Trophoblast cell (in vitro differentiated cells and primary cell): Measurements from ENCODE around the gene TMEM231.

Experiments used
- DNase-seq, 2 donors: peaks; one replicate each; pipeline ENCODE4 v3.0.0-alpha.2; 2016
- H2AFZ ChIP-seq: 2 replicates; pipeline ENCODE4 v1.6.1; 2013; ENCODE audit warnings: low read length, moderate library complexity, mild to moderate bottlenecking; ENCODE audit not compliant: insufficient read depth, poor library complexity
- H2AK5ac ChIP-seq: 2 replicates; pipeline ENCODE4 v1.6.1; 2013; ENCODE audit warnings: mild to moderate bottlenecking, low read length
- H2BK120ac ChIP-seq: 2 replicates; pipeline ENCODE4 v1.6.1; 2013; ENCODE audit warnings: low read length, mild to moderate bottlenecking, moderate library complexity; ENCODE audit not compliant: insufficient read depth, poor library complexity
- H2BK12ac ChIP-seq: 2 replicates; pipeline ENCODE4 v1.6.1; 2013; ENCODE audit warnings: mild to moderate bottlenecking, low read length, moderate library complexity
- H2BK5ac ChIP-seq: 2 replicates; pipeline ENCODE4 v1.6.1; 2013; ENCODE audit warnings: low read length, low read depth, moderate library complexity, mild to moderate bottlenecking; ENCODE audit not compliant: poor library complexity
- H3K14ac ChIP-seq: 2 replicates; pipeline ENCODE4 v1.6.1; 2013; ENCODE audit warnings: mild to moderate bottlenecking, low read length
- H3K18ac ChIP-seq: 2 replicates; pipeline ENCODE4 v1.6.1; 2013; ENCODE audit warnings: mild to moderate bottlenecking, low read length
- H3K23ac ChIP-seq: 2 replicates; pipeline ENCODE4 v1.6.1; 2013; ENCODE audit warnings: low read length
- H3K27ac ChIP-seq: 2 replicates; pipeline ENCODE4 v1.5.1; 2013; ENCODE audit warnings: low read depth, mild to moderate bottlenecking, inconsistent platforms, low read length, moderate library complexity
- H3K27me3 ChIP-seq: 2 replicates; pipeline ENCODE4 v1.6.1; 2013; ENCODE audit warnings: inconsistent platforms, mild to moderate bottlenecking, low read length, moderate library complexity; ENCODE audit not compliant: insufficient read depth
- H3K36me3 ChIP-seq, 2 experiments: 1 replicate in 1 of 2; 2 replicates in 1 of 2; pipeline ENCODE4 v1.6.1; 2013; ENCODE audit warnings: low read length in 2 of 2, mild to moderate bottlenecking in 2 of 2, moderate library complexity in 1 of 2; ENCODE audit not compliant: insufficient read depth in 2 of 2, control insufficient read depth in 1 of 2
- H3K4ac ChIP-seq: 2 replicates; pipeline ENCODE4 v1.6.1; 2013; ENCODE audit warnings: low read depth, mild to moderate bottlenecking, low read length, moderate library complexity
- H3K4me1 ChIP-seq, 2 experiments: 1 replicate in 1 of 2; 2 replicates in 1 of 2; pipeline ENCODE4 v1.6.1; 2013; ENCODE audit warnings: low read length in 2 of 2, mild to moderate bottlenecking in 2 of 2, moderate library complexity in 1 of 2; ENCODE audit not compliant: insufficient read depth in 2 of 2, control insufficient read depth in 1 of 2
- H3K4me2 ChIP-seq: 2 replicates; pipeline ENCODE4 v1.6.1; 2013; ENCODE audit warnings: inconsistent platforms, mild to moderate bottlenecking, low read length, moderate library complexity
- H3K4me3 ChIP-seq: 2 replicates; pipeline ENCODE4 v1.5.1; 2013; ENCODE audit warnings: mild to moderate bottlenecking, low read depth, low read length, inconsistent platforms
- H3K79me1 ChIP-seq: one replicate; pipeline ENCODE4 v1.6.1; 2013; ENCODE audit warnings: low read length
- H3K79me2 ChIP-seq: 2 replicates; pipeline ENCODE4 v1.6.1; 2013; ENCODE audit warnings: low read length, mild to moderate bottlenecking; ENCODE audit not compliant: control insufficient read depth, insufficient read depth, poor library complexity
- H3K9ac ChIP-seq: 2 replicates; pipeline ENCODE4 v1.6.1; 2013; ENCODE audit warnings: mild to moderate bottlenecking, low read length
- H3K9me3 ChIP-seq: 2 replicates; pipeline ENCODE4 v1.6.1; 2013; ENCODE audit warnings: low read depth, mild to moderate bottlenecking, control low read depth, inconsistent platforms, low read length; ENCODE audit not compliant: insufficient read depth
- H4K12ac ChIP-seq: 2 replicates; pipeline ENCODE4 v1.6.1; 2013; ENCODE audit warnings: low read depth, mild to moderate bottlenecking, low read length, moderate library complexity
- H4K8ac ChIP-seq: 2 replicates; pipeline ENCODE4 v1.6.1; 2013; ENCODE audit warnings: low read depth, mild to moderate bottlenecking, low read length, moderate library complexity
- H4K91ac ChIP-seq: one replicate; pipeline ENCODE4 v1.6.1; 2013; ENCODE audit warnings: low read depth, mild to moderate bottlenecking, low read length, moderate library complexity
- WGBS: extraction: QIAGEN DNeasy Blood & Tissue Kit; methylation state at CpG from one replicate; pipeline ENCODE4 v1.1.7; 2013; ENCODE audit warnings: missing lambda C conversion rate; ENCODE audit not compliant: insufficient read length, insufficient coverage; ENCODE audit errors: extremely low coverage; 5-methylcytosine and 5-hydroxymethylcytosine counted together

Gene TMEM231

GRCh38 chr16:75588716-75589115 is 32.7 kb upstream of the TMEM231 start:
- Histone ChIP-seq H3K27me3 (no peaks in the 10 kb centered on the region), H2BK5ac (no peak overlapping the region), H3K18ac (no peak overlapping the region), H3K23ac (no peak overlapping the region), H3K79me1 (no peaks in the 10 kb centered on the region), H3K79me2 (no peaks in the 10 kb centered on the region), H3K4me2 (no peak overlapping the region), H4K12ac (no peak overlapping the region), H3K4me3 (no peak overlapping the region), H4K8ac (no peak overlapping the region), H3K4ac (no peak overlapping the region), H3K9me3 (no peaks in the 10 kb centered on the region), H3K9ac (no peak overlapping the region), H2AFZ (no peak overlapping the region), H3K14ac (no peak overlapping the region), H2AK5ac (no peak overlapping the region), H4K91ac (no peak overlapping the region), H3K36me3 (peaks cover 2% of the 10 kb centered on the region in 2 experiments), H3K27ac (no peak overlapping the region), H3K4me1 (peaks cover 0 to 3% of the 10 kb centered on the region in 2 experiments), H2BK12ac (no peak overlapping the region), H2BK120ac (no peak overlapping the region)
- no peak for DNase-seq
- WGBS, result no CpG with 5 or more reads among the region's 4 CpGs

GRCh38 chr16:75584108-75584507 is 28.1 kb upstream of the TMEM231 start:
- Histone ChIP-seq H4K12ac (no peak overlapping the region), H3K4me3 (no peak overlapping the region), H2BK12ac (no peak overlapping the region), H3K27ac (no peak overlapping the region), H3K4ac (no peak overlapping the region), H3K36me3 (peaks cover 0 to 9% of the 10 kb centered on the region in 2 experiments), H3K14ac (no peak overlapping the region), H3K4me2 (no peak overlapping the region), H2AFZ (no peak overlapping the region), H3K4me1 (no peaks in the 10 kb centered on the region), H2BK5ac (no peak overlapping the region), H3K79me2 (no peaks in the 10 kb centered on the region), H4K91ac (no peak overlapping the region), H3K27me3 (no peaks in the 10 kb centered on the region), H3K23ac (no peak overlapping the region), H3K18ac (no peak overlapping the region), H3K9me3 (no peaks in the 10 kb centered on the region), H2BK120ac (no peak overlapping the region), H4K8ac (no peak overlapping the region), H2AK5ac (no peak overlapping the region), H3K9ac (no peak overlapping the region), H3K79me1 (no peaks in the 10 kb centered on the region)
- DNase-seq, result no peak
- no CpG with 5 or more reads among the region's 3 CpGs for WGBS

- Histone ChIP-seq H3K36me3 (peaks cover 14 to 33% of the 10 kb centered on the region in 2 experiments), H3K79me1 (no peaks in the 10 kb centered on the region), H3K4ac (no peak overlapping the region), H3K4me1 (no peaks in the 10 kb centered on the region), H2AFZ (no peak overlapping the region), H2BK120ac (no peak overlapping the region), H3K79me2 (no peaks in the 10 kb centered on the region), H3K9ac (no peak overlapping the region), H3K4me2 (no peak overlapping the region), H3K14ac (no peak overlapping the region), H3K4me3 (no peak overlapping the region), H4K8ac (no peak overlapping the region), H2BK5ac (no peak overlapping the region), H3K18ac (no peak overlapping the region), H3K9me3 (no peaks in the 10 kb centered on the region), H4K12ac (no peak overlapping the region), H3K27me3 (no peaks in the 10 kb centered on the region), H2BK12ac (no peak overlapping the region), H4K91ac (no peak overlapping the region), H3K23ac (no peak overlapping the region), H3K27ac (no peak overlapping the region), H2AK5ac (no peak overlapping the region)
- DNase-seq, result no peak
- WGBS, result no CpG with 5 or more reads among the region's 7 CpGs
These were observed 23.3 kb upstream of the TMEM231 start for GRCh38 chr16:75579281-75579834.

GRCh38 chr16:75578725-75579124 is 22.7 kb upstream of the TMEM231 start:
- Histone ChIP-seq H3K14ac (no peak overlapping the region), H4K12ac (no peak overlapping the region)
- WGBS, result no CpG with 5 or more reads among the region's 2 CpGs

More at GRCh38 chr16:75578725-75579124, 22.7 kb upstream of the TMEM231 start:
- Histone ChIP-seq H3K9me3 (no peaks in the 10 kb centered on the region), H3K27ac (no peak overlapping the region), H3K18ac (no peak overlapping the region), H3K4me2 (no peak overlapping the region), H2AFZ (no peak overlapping the region), H3K79me1 (no peaks in the 10 kb centered on the region), H3K79me2 (no peaks in the 10 kb centered on the region), H4K8ac (no peak overlapping the region), H2BK12ac (no peak overlapping the region), H3K23ac (no peak overlapping the region), H3K9ac (no peak overlapping the region), H3K4ac (no peak overlapping the region), H2BK5ac (no peak overlapping the region), H3K4me3 (no peak overlapping the region), H2BK120ac (no peak overlapping the region), H3K4me1 (no peaks in the 10 kb centered on the region), H2AK5ac (no peak overlapping the region), H3K36me3 (peaks cover 16 to 38% of the 10 kb centered on the region in 2 experiments), H3K27me3 (no peaks in the 10 kb centered on the region), H4K91ac (no peak overlapping the region)
- DNase-seq, result no peak
